Right lobe of liver (tissue), 6 donors: ENCODE measurements around the gene ANKLE1. TPM values are rescaled to one million over a fixed set of nuclear protein-coding genes. Genes with fewer than 3 reads are reported as not detected.

Experiments
- ATAC-seq, 4 donors: fragments of 200-7000 bp; cut with Tn5 transposase; one replicate each; pipeline ENCODE4 v1.9.1; 2020; ENCODE audit warnings: mild to moderate bottlenecking in 4 of 4, moderate library complexity in 4 of 4
- DNase-seq, 3 donors: peaks; one replicate each; pipeline ENCODE4 v3.0.0-alpha.2; 2020
- H3K27ac ChIP-seq, 3 donors: fragments of 200-600 bp; one replicate each; pipeline ENCODE4 v1.8.0; 2022
- H3K27me3 ChIP-seq, 2 donors: fragments of 200-600 bp; one replicate each; pipeline ENCODE4 v1.8.0; 2022
- H3K36me3 ChIP-seq, 4 donors: fragments of 200-600 bp; sonication (generic) in 1 of 4; one replicate each; pipeline versions ENCODE4 v1.5.1 to v1.8.0; 2017 to 2022; ENCODE audit warnings: control low read depth in 1 of 4
- H3K4me1 ChIP-seq, 4 donors: fragments of 200-600 bp; sonication (generic) in 1 of 4; one replicate each; pipeline versions ENCODE4 v1.5.1 to v1.8.0; 2017 to 2022; ENCODE audit warnings: control low read depth in 1 of 4
- H3K4me3 ChIP-seq, 3 donors: fragments of 200-600 bp; one replicate each; pipeline ENCODE4 v1.8.0; 2022
- H3K9me3 ChIP-seq, 4 donors: fragments of 200-600 bp; sonication (generic) in 1 of 4; one replicate each; pipeline versions ENCODE4 v1.5.1 to v1.8.0; 2017 to 2022; ENCODE audit warnings: control low read depth in 1 of 4
- POLR2A ChIP-seq: fragments of 450-650 bp; IDR thresholded peaks from one replicate; pipeline ENCODE4 v1.6.1; 2017; ENCODE audit warnings: antibody characterized with exemption, mild to moderate bottlenecking
- WGBS: methylation state at CpG from one replicate; pipeline ENCODE4 v1.1.6; 2018; ENCODE audit warnings: low coverage, low lambda C conversion rate; ENCODE audit not compliant: insufficient coverage; ENCODE audit errors: missing lambda C conversion rate; 5-methylcytosine and 5-hydroxymethylcytosine counted together
- intact Hi-C, 2 donors: fragments of 100-400 bp; cut with DNase I; formaldehyde crosslinking; loops; one replicate each; pipeline versions ENCODE4 v1.11.2 to v1.14.1; 2022
- total RNA-seq, 6 experiments: library from RNA; depleted of rRNA in 2 of 6; stranded (reverse); fragments of >200 nt in 2 of 6; fragmentation: NEBNext Ultra II Directional in 3 of 6; extraction: Animal tissue kit (Norgen Biotek cat#: 25700) in 3 of 6; gene quantifications; one replicate each; pipeline versions ENCODE4 v1.1.0 to v1.2.4, GENCODE V29; 2016 to 2023
- TF ChIP-seq, protein P1 (sequence below), 4 donors: fragments of 200-600 bp in 3 of 4; fragments of 450-650 bp in 1 of 4; IDR thresholded peaks; one replicate each; pipeline versions ENCODE4 v1.5.1 to v1.8.0; 2016 to 2022; ENCODE audit warnings: antibody characterized with exemption in 4 of 4, mild to moderate bottlenecking in 2 of 4
- donor health status: DM: no; HTN: yes; CAD: no.
- donor health status: DM: no; HTN: no; CAD: no.
- donor health status: DM: no; HTN: no; CAD: no.
- donor health status: DM: no; HTN: yes; CAD: no.
- donor health status: DM: no; HTN: yes; CAD: no.

The ANKLE1 gene
- total RNA-seq, 6 experiments from 2014 or later, result 0.06 to 0.65 (median 0.37) TPM

DNA sequence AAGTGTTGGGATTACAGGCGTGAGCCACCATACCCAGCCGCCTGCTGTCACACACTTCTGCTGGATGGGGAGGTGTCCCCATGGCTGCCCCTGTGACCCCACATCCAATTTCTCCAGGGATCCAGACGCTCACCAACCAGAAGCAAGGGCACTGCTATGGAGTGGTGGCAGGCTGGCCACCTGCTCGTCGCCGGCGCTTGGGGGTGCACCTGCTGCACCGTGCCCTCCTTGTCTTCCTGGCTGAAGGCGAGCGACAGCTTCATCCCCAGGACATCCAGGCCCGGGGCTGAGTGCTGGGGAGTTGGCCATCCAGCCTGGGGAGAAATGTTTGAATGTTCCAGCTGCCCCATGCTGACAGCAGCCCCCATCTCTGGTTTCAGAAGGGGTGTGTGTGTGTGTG, 4.6 kb downstream of the ANKLE1 start:
- Histone ChIP-seq H3K27me3 (no peaks in the 10 kb centered on the region), H3K36me3 (no peaks in the 10 kb centered on the region), H3K4me3 (no peak overlapping the region), H3K4me1 (peaks cover 0 to 14% (median 6%) of the 10 kb centered on the region in 4 donors), H3K9me3 (no peaks in the 10 kb centered on the region), H3K27ac (no peak overlapping the region)
- no peak for DNase-seq
- TF ChIP-seq, protein P1, sequence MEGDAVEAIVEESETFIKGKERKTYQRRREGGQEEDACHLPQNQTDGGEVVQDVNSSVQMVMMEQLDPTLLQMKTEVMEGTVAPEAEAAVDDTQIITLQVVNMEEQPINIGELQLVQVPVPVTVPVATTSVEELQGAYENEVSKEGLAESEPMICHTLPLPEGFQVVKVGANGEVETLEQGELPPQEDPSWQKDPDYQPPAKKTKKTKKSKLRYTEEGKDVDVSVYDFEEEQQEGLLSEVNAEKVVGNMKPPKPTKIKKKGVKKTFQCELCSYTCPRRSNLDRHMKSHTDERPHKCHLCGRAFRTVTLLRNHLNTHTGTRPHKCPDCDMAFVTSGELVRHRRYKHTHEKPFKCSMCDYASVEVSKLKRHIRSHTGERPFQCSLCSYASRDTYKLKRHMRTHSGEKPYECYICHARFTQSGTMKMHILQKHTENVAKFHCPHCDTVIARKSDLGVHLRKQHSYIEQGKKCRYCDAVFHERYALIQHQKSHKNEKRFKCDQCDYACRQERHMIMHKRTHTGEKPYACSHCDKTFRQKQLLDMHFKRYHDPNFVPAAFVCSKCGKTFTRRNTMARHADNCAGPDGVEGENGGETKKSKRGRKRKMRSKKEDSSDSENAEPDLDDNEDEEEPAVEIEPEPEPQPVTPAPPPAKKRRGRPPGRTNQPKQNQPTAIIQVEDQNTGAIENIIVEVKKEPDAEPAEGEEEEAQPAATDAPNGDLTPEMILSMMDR (IDR thresholded peaks at IDR 0.05), result no peak
- TF ChIP-seq POLR2A, result no peak
- intact Hi-C loops, result loop anchor here in 1 of 2 donors (10.0 kb wide), 1 partner anchor 221 kb away; no protein-coding TSS in a partner anchor
- WGBS, result no CpG with 5 or more reads among the region's 11 CpGs
- ATAC-seq, result no peak

- no peak for TF ChIP-seq POLR2A
- TF ChIP-seq, protein P1 (IDR thresholded peaks at IDR 0.05), result no peak
- DNase-seq, result no peak
- ATAC-seq, result no peak
- intact Hi-C loops, result loop anchor here in 1 of 2 donors (10.0 kb wide), 1 partner anchor 222 kb away; no protein-coding TSS in a partner anchor
- no peaks in the 10 kb centered on the region for H3K36me3 ChIP-seq
- H3K9me3 ChIP-seq, result no peaks in the 10 kb centered on the region
- no peaks in the 10 kb centered on the region for H3K27me3 ChIP-seq
- peaks cover 0 to 11% (median 4%) of the 10 kb centered on the region in 4 donors for H3K4me1 ChIP-seq
- H3K4me3 ChIP-seq, result no peak overlapping the region
- no peak overlapping the region for H3K27ac ChIP-seq
- WGBS, result 86% methylated on average over 5 of the region's 9 CpGs
Observed at GRCh38 chr19:17286752-17287151, 5.1 kb downstream of the ANKLE1 start.

- intact Hi-C loops, result loop anchor here in 1 of 2 donors (10.0 kb wide), 1 partner anchor 225 kb away; no protein-coding TSS in a partner anchor
- DNase-seq (peak in 1 of 3 donors; percentile 65), ATAC-seq (peak; percentile 39 to 60 (median 50))
- no peaks in the 10 kb centered on the region for H3K4me1 ChIP-seq
- no peak overlapping the region for H3K27ac ChIP-seq
- H3K9me3 ChIP-seq, result no peaks in the 10 kb centered on the region
- no peaks in the 10 kb centered on the region for H3K27me3 ChIP-seq
- TF ChIP-seq POLR2A, result no peak
- TF ChIP-seq, protein P1 (IDR thresholded peaks at IDR 0.05), result peak in 1 of 4 donors; percentile 16
- 12% methylated on average over 10 of the region's 22 CpGs for WGBS
- H3K4me3 ChIP-seq, result no peak overlapping the region
- H3K36me3 ChIP-seq, result no peaks in the 10 kb centered on the region
Observed at GRCh38 chr19:17289489-17289888, 7.8 kb downstream of the ANKLE1 start.

DNA sequence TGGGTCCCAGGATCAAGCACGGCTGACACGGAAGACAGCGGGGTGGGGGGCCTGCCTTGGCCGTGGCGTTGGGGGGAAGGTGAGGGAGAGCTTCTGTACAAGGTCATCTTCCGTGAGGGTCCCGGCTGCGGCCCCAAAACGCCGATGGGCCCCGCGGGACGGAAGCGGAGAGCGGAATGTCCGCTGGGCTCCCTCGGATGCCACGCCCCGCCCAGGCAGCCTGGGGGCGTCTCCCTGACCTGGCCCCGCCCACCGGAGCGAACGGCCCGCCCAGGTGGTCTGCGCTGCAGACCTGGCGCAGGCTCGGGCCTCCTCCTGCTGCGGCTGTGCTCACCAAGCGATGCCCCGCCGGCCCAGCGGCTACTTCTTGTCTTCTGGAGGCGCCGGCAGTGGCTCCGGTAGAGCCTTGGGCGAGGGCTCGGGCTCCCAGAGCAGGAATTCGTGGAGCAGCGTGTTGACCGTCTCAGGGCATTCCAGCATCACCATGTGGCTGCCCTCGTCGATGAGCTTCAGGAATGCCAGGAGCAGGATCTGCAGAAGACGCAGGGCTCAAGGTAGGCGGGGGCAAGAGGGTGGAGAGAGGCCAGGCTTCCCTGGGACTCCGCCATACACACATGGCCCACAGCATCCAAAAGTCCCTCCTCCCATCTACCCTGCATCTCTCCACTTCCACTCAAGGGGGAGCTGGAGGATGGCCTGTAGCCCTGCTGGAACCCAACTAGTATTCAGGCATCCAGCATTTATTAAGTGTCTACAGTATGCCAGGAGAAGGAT, 10.8 kb downstream of the ANKLE1 start:
- DNase-seq (peak; percentile 61 to 72 (median 64)), ATAC-seq (peak; percentile 81 to 92 (median 87))
- Histone ChIP-seq H3K4me1 (no peaks in the 10 kb centered on the region), H3K4me3 (peak overlapping the region; percentile 38 to 55 (median 49)), H3K27me3 (no peaks in the 10 kb centered on the region), H3K36me3 (no peaks in the 10 kb centered on the region), H3K27ac (no peak overlapping the region), H3K9me3 (no peaks in the 10 kb centered on the region)
- TF ChIP-seq POLR2A, result no peak
- TF ChIP-seq, protein P1 (IDR thresholded peaks at IDR 0.05), result peak; percentile 39 to 62 (median 50)
- intact Hi-C loops, result no loop called here
- whole genome bisulfite sequencing, result no CpG with 5 or more reads among the region's 46 CpGs
